ENCODE data around the gene SRA1. TPM values are rescaled to one million over a fixed set of nuclear protein-coding genes. Genes with fewer than 3 reads are reported as not detected.

SRA1 gene
- total RNA-seq, 1 donor from 2014 or later: 14.5 TPM

- DNase-seq: no peak
Observed at GRCh38 chr5:140570058-140570457, 12.8 kb upstream of the SRA1 start.

GRCh38 chr5:140569197-140569596 lies 11.9 kb upstream of the SRA1 start:
- DNase-seq: no peak

- no peak for DNase-seq
Observed at GRCh38 chr5:140568443-140569063, 11.3 kb upstream of the SRA1 start.

GRCh38 chr5:140567871-140568270 lies 10.6 kb upstream of the SRA1 start:
- DNase-seq: no peak

- no peak for DNase-seq
Observed at GRCh38 chr5:140567136-140567818, 10.0 kb upstream of the SRA1 start.

DNA sequence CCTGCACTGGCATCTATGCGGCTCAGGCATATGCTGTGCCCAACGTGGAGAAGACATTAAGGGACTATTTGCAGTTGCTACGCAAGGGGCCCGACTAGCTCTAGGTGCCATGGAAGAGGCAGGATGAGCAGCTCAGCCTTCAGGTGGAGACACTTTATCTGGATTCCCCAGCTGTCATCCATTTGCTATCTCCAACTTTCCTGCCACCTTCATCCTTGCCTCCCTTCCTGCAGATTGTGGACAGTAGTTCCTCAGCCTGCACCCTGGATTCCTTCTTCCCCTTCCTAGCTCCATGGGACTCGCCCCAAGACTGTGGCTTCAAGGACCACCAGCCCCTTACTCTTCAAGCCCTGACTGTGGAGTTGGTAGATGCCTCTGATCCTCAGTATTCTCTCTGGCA lies 9.4 kb upstream of the SRA1 start:
- DNase-seq: no peak

GRCh38 chr5:140565780-140566095 lies 8.5 kb upstream of the SRA1 start:
- no peak for DNase-seq

GRCh38 chr5:140565024-140565779 lies 7.9 kb upstream of the SRA1 start:
- DNase-seq: peak; percentile 9

- peak; percentile 99 for DNase-seq
Observed at GRCh38 chr5:140564196-140565023, 7.1 kb upstream of the SRA1 start, which contains the start of the genes APBB3 and SLC35A4. Gene APBB3, minus strand, starts transcription at chr5:140564598. Its CDS starts 353 bp downstream, at chr5:140564245. Gene SLC35A4, plus strand, starts transcription at chr5:140564828. Its CDS starts 2,342 bp downstream, at chr5:140567170.

GRCh38 chr5:140563596-140563995 lies 6.3 kb upstream of the SRA1 start:
- DNase-seq: no peak

DNA sequence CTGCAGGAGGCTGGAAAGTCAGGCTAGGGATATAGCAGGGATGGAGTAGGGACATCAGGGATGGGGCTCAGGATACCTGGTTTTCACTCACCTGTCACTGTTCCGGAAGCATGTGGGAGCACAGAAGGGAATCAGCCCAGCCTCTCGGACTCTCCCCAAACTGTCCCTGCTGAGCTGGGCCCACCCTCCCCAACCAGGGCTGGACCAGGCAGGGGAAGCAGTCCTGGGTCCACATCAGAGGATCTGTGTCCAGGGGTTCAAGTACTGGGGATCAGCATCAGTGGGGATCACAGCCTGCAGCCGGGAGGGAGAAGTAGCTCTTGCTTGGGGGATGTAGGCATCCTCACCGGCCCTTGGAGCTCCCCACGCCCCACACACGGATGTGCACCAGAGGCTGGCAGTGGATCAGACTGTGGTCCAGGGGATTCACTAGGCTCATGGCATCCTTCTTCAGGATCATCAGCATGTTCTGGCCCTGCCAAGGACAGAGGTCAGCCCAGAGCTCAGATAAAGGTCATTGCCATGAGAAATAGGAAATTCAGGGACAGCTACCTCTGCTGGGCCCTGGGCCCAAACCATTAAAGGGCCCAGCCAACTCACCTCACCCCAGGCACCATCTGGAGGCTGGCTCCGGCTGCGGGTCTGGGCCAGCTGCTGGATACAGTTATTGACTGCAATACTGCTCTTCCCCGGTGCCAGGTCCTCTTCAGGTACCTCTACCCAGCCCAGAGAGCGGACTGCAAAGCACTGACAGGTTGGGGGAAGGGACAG lies 4.7 kb upstream of the SRA1 start:
- DNase-seq: no peak

GRCh38 chr5:140560227-140560626 lies 3.0 kb upstream of the SRA1 start:
- no peak for DNase-seq

- DNase-seq: no peak
Observed at GRCh38 chr5:140558542-140558941, 1.3 kb upstream of the SRA1 start.

DNA sequence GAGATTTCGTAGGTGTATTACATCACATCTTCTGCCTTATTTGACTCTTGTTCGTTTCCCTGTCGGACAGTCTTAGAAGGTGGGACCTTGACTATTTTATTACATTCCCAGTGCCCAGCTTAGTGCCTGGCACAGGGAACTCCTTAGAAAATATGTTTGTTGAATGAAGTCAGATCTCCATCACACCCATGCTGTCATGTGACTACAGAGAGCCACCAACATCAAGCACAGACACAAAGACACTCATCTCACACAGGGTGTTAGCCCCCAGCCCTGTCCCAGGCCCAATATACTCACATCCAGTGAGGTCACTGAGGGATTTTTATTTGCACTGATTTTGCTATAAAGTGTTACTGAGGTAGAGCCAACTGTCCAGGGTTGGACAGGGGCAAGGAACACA lies 692 bp upstream of the SRA1 start:
- DNase-seq: no peak

DNA sequence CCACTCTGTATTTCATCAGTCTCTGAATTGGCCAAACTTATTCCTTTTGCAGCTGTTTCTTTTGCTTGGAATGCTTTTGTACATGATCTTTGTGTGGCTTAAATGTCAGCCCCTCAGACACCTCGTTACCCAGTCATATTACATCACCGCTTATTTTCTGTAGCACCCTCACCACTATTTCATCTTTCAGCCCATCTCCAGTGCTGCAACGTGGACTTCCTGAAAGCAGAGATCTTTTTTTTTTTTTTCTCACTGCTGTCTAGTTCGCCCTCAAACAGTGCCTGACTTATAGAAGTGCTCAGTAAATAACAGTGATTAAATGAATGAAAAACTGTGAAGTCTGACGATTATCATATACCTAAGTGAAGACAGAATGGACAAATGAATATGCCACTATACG lies 835 bp downstream of the SRA1 start:
- no peak for DNase-seq

GRCh38 chr5:140555747-140556312 lies 1.4 kb downstream of the SRA1 start:
- DNase-seq: no peak

- no peak for DNase-seq
Observed at GRCh38 chr5:140554454-140554853, 2.8 kb downstream of the SRA1 start.

DNA sequence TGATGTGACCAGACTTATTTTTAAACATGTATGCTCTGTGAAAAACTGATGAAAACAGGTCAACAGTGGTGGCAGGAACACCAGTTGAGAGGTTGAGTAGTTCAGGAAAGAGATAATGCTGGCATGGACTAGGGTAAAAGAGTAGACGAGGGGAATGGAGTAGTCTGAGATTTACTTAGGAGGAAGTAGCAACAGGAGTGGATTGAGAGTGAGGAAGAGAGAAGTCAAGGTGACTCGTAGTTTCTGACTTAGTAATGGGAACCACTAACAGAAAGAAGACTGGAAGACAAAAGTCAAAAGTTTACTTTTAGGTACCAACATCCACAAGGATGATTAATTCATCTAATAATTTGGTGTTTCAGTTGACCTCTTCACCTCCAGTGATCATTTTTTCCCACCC lies 3.6 kb downstream of the SRA1 start:
- no peak for DNase-seq

DNA sequence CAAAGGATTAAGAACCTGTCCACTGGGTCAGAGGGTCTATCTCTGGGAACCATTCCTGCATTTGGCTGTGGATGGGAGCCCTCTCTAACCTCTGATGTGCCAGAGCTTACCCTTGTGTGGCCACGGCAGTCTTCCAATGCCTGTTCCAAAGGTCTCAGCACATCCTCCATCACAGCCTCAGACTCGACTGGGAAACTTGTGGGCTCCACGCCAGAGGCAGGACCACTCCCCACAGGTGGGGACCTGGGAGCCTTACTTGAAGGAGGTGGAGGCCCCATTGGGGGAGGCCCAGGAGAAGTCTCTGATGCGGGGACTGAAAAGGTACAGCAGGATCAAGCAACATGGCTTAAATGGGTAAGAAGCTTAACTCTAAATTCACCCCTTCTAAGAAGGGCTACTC lies 5.4 kb downstream of the SRA1 start:
- DNase-seq: no peak

DNA sequence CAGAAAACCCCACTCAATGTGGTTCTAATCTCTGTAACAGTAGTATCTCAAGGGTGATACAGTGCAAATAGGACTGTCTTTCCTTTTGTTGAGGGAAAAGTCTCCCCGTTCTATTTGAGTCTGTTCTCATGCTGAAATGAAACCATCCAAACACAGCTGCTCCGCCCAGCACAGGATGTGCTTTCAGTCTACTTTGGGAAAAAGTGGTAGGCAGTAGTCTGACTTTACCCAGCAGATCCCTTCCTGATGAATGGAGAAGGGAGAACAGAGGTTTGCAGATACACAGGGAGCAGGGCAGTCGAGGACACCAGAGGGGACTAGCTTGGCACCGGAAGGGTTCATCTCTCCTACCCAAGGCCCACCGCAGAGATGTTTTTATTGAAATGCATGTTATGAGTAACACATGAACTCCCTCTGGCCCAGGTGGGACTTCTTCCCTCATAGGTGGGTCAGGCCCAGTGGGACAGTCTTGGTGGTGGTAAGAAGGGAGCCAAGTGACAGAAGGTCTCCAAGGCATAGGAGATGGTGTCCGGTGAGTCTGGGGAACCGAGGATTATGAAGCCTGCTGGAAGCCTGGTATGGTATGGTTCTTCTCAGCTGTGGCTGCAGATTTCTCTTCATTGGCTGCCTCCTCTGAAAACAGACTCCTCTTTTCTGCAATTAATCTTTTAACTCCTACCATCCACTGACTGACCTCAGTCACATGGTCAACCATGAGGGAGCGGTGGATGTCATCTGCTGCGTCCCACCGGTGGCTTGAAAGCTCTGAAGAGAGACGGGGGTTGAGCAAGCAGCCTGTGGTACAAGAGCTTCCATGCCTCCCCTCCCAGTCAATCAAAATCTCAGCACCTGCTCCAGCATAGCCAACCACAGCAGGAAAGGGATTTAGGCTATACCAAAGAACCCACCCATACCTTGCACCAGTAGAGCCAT lies 6.9 kb downstream of the SRA1 start:
- DNase-seq: no peak

Data from skin of body (tissue), 2 donors.